HG03575 (cell line): ENCODE results near the gene CELF4.
"Not testable (repeated sequence)": the region's sequence is repeated elsewhere in the genome, so short reads cannot be mapped to it uniquely, and the experiment has no call there.

Experiments
- ATAC-seq: cut with Tn5 transposase; IDR thresholded peaks from one replicate; pipeline ENCODE4 v1.9.1; 2021; ENCODE audit not compliant: unreplicated experiment, insufficient number of reproducible peaks, low FRiP score; ENCODE audit errors: extremely low read depth

Gene CELF4

DNA sequence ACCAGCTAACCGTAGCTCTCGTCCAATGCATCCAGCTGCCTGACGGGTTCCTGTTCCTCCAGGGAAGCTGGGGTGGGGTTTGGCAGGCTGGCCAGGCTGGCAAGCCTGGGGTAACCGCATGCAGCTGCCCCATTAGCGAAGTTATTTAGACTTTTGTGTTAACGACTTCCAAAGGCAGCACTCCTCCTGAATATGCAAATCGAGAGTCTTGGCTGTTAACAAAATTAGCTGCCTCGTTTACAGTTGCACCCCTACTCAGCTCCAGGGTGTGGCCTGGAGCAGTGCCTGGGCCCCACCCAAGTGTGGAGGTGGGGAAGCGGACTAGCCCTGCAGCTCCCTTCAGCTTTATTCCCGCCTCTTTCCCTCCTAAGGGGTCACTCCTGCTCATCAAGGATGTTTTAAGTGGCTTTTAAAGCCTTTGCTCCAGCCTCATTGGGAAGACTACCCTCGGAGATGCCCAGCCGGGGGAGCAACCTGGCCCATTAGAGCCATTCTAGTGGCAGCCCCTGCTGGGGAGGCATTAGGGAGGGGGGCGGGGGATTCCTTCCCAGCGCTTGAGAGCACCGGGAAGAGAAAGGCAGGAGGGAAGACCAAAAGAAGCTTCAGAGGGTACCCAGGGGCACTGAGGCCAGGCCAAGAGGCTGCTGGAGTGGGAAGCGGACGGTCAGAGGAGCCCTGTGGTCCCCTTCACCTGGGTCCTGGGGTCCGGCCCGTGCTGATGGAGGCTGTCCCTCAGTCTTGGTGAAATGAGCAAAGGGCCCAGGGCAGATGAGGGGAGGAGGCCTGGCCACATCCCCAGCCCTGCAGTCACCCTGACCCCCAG is 204.1 kb downstream of the CELF4 start:
- no peak for ATAC-seq

DNA sequence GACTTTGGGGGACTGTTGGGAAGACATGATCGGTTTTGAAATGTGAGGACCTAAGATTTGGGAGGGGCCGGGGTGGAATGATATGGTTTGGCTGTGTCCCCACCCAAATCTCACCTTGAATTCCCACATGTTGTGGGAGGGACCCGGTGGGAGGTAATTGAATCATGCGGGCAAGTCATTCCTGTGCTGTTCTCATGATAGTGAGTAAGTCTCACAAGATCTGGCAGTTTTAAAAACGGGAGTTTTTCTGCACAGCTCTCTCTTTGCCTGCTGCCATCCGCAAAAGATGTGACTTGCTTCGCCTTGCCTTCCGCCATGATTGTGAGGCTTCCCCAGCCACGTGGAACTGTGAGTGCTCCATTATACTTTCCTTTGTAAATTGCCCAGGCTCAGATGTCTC is 207.5 kb downstream of the CELF4 start:
- not testable (repeated sequence) for ATAC-seq

DNA sequence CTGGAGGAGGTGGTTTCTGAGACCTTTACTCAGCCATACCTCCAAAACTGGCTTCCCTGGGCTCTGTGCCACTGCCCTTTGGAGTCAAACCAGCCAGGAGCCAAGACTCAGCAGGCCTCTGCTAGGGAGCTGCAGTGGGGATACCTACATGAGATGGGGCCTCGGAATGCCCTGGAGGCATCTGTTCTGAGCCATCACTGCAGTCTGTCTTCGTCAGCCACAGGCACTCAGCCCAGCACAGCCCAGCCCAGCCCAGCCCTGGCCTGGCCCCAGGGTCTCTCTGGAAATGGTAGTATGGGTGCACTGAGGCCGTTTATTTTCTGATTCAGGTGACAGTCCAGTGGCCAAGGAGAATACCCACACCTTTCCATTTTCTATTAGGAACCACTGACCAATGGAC is 209.8 kb downstream of the CELF4 start:
- ATAC-seq = no peak

DNA sequence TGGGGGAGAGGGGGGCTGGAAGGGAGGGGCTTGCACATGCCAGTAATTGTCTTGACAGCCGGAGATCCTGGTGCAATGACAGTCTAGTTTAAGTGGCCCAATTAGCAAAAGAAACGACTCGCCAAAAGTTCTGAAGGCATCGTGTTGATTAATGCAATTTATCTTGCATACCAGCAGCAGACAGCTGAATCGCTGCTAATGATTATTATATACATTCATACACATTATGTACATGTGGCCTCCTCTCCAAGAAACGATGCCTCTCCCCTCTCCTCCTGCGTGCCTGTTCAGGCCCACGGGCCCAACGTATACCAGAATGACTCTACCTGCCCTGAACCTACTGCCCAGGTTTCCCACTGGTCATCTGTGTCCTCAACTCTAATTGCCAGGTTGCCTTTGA is 214.5 kb downstream of the CELF4 start:
- no peak for ATAC-seq

DNA sequence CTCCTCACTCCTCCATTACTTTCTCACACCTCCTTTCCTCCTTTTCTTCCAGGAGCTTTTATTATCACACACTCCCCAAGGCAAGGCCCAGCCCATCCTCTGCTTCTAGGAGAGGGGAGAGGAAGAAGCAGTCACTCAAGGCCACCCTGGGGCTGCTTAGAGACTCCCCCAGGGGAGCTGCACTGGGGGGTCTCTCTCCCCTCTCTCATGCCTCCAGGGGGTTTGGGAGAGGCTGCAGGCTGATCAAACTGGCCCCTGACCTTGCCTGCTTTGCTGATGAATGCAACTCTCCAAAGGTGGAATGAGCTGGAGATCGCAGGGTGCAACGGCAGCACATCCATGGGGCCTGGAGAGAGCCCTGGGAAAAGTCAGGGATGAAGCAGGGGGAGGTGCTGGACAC is 216.9 kb downstream of the CELF4 start:
- ATAC-seq = no peak

DNA sequence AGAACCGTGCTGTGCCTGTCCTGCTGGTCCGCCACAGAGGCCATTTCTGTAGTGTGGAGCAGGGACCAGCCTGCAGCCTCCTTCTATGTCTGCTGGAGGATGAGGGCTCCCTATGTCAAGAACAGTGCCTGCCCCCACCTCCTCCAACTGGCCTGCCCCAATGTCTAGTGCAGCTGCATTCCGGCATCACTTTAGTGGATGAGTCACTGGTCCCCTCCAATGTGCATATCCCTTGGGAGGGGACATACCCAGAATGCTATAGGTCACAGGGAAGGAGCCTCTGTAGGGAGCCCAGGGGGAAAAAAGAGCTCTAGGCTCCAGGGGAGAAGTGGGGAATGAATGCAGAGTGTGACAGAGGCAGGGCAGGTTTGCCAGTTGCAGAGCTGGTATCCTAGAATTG is 219.6 kb downstream of the CELF4 start:
- ATAC-seq = no peak

DNA sequence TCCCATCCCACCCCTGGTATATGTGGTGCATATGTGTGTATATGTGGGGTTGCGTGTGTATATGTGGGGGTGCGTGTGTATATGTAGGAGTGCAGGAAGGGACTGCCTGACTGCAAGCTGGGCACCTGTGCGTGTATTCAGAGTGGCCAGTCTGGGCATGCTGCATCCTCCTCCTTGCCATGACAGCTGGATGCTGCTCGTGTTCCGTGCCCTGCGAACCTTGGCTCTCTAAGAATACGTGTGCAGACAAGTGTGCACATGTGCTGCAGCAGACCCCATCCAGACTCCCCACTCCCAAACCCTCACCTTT is 222.1 kb downstream of the CELF4 start:
- ATAC-seq = no peak

DNA sequence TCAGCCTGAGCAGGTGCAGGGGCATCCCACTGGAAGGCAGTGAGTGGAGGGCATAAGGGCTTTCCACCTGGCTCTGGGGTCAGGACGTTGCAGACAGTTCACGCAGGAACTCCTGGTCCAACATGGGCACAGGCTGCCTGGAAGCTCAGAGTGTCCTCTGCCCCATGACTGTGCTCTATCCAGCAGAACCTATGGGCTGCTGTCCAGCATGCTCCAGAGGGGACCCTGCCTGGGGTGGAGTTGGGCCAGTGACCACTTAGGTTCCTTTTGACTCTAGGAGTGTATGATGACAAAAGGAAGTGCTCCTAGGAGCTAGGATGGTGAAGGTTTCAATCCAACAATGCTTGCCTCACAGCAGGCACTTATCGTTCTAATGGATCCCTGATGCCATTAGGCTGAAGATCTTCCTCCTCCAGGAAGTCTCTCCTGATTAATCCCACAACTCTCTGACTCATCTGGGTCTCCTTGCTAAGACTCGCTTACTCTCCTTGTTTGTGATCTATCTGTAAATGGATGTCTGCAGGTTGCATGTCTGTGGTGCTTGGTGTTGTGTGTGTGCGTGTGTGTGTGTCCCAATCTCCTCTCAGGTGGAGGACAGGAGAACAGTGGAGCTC is 224.0 kb downstream of the CELF4 start:
- ATAC-seq = no peak

DNA sequence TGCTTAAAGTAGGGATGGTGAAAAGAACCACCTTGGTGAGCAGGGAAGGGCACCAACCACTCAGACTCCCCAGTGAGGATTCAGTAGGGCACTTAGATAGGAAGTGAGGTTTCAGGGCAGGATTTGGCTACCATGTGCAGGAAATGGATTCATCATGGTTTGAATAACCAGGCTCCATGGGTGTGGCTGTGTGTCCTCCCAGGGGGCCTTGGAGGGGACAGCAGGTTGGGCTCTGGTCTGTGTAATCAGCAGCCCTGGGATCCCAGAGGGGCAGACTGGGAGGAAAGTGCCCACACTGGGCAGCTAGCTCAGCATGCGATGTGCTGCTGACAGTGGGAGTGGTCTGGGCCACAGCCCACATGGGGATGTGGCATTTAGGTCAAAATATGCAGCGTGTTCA is 224.6 kb downstream of the CELF4 start:
- ATAC-seq = no peak

DNA sequence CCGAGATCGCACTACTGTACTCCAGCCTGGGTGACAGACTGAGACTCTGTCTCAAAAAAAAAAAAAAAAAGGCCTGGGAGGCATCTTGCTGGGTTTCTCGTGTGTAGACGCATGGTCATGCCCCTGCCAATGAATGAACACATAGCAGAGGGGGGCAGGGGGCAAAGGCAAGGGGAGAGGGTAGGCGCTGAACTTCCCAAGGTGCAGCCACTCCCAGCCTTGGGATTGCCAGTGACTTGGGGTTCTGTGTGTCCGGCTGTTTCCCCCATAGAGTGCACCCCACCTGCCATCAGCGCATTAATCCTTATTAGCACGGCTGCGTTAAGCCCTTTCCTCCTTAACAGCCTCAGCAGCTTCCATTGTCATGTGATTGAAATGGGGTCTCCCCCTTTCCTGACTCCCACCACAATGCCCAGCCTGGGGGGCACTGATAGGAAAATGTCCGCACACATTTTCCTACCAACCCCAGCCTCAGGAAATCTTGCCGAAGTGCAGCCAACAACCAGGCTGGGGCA is 225.8 kb downstream of the CELF4 start:
- no peak for ATAC-seq

DNA sequence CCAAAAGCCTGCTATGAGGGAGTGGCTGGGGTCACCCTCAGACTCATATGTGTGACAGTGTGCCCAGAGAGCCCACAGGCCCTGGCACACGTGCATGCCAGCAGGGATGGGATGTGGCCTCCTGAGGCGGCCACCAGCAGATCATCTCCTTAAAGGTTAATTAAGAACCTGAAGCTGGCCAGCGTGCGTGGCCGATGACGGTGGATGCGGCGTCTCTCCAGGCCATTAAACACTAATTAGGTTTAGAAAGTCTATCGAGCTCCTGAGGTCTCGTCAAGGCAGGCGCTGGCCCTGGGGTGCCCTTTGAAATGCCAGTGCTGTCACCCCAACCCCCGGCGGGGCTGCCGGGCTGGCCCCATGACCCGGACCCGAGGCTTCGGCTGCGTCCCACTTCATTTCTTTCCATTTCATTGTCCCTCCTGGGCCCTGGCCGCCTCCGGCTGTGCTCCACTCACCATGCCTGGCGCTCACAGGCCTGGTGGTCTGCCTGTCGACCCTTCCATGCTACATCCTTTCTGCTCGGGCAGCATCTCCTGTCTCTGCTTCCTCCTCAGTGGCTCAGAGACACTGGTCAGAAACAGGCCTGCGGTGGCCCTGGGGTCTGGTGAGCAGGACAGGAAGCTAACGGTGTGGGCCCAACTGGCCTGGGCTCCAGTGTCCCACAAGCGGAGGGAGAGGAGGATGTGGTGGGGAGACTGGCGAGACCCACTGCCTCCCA is 228.9 kb downstream of the CELF4 start:
- no peak for ATAC-seq

DNA sequence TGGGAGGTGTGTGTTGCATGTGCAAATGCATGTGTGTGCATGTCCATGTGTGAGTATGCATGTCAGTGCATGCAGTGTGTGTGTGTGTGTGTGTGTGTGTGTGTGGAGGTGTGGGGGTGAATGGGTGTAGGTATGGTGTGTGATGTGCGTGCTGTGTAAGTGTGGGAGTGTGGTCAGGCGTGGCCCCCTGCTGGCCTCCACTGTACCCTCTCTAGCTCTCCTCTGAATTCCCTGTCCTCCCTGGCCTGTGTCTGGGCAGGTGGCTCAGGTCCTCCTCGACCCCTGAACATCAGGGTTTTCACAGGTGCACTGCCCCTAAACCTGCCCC is 230.2 kb downstream of the CELF4 start:
- ATAC-seq = no peak

DNA sequence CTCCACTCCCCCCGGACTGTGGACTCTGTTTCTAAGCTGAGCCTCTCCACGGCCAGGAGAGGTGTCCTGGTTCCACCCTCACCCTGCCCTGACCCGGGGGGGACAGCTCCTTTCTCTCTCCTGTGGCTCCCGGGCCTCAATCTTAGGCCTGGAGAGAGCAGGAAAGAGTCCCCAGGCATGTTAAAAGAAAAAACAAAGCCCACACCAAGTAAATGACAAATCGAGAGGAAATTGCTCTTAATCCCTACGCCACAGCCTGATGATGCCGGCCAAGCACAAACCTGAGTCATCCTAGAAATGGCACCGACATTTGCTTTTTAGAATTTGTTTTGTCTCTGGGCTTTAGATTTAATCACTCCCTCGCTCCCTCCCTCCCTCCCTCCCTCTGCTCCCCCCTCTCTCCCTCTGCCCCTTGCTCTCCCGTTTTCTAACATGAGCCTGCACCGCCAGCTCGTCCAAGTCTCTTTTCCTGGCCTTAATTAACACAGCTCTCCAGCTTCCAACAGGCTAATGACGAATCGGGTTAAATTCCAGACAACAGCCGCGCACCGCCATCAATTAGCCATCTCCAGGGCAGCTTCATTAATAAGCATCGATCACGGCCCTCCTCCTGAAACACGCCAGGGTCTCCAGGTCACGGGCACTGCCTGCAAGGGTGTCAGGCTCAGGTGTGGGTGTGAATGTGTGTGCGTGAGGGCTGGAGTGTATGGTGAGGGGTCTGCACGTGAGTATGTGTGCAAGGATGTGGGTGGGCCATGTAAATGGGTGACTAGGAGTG is 230.8 kb downstream of the CELF4 start:
- ATAC-seq = no peak

DNA sequence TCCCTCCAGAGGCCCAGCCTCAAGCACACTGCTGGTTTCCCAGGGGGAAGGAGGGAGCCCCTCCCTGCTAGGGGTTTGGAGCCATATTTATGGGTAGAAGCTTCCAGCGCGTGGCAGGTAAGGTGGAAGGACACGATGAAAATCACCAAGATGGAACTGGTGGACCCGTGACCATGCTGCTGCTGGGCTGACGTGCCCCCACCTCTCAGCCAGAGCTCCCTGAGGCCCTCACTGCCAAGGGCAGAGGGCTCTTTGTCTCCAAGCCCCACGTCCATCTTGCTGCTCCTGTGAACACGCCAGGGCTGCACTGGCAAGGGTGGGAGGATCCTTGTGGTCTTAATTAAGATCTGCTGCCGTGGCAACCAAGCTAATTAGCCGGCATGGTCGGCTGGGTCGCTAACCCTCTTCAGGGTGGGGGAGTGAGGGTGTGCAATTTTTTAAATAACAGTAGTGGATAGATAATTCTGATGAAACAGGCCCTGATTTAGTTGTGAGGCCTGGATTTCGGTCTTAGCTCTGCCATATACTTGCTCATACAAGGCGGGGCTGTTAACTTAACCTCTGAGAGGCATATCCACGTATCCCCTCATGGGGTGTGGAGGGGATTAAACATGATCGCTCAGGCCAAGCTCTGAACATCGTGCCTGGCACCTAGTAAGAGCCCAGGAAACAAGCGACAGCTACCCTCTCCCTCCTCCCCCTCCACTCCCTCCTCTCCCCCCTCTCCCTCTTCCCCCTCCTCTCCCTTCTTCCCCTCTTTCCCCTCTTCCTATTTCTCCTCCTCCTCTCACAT is 232.8 kb downstream of the CELF4 start:
- ATAC-seq = no peak

DNA sequence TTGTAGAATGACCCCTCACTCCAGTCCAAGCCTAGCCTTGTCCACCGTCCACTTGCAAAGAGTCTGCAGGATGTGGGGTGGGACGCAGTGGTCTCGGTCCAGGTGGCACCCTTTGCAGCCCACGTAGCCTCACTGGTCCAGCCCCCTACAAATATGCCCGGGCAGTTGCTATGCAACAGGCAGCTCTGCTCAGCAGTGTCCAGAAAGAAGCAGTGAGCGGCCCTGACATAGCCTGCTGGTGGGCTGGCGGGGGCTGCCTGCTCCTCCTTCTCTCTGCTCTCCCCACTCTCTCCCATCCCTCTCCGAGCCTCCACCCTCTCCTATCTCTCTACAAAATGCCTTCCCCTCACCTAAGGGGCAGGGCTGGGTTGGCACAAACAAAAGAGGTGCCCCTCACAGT is 233.4 kb downstream of the CELF4 start:
- no peak for ATAC-seq

DNA sequence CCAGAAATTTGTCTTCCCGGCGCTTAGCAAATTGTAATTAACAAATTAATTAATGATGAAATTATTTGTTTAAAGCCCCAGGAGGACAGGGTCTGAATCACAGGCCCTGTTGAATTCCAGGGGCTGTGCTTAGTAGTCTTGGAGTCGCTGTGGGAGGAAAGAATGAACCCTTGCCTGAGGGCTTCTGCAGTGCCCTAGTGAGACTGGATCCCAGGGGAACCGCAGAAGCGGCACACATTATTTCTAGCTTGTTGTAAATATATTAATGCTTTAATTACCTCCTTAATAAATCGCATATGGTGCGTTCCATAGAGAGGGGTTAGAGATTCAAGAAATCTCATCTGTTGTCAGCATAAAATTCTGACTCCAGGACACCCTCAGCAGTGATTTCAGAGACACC is 235.4 kb downstream of the CELF4 start:
- ATAC-seq = no peak

DNA sequence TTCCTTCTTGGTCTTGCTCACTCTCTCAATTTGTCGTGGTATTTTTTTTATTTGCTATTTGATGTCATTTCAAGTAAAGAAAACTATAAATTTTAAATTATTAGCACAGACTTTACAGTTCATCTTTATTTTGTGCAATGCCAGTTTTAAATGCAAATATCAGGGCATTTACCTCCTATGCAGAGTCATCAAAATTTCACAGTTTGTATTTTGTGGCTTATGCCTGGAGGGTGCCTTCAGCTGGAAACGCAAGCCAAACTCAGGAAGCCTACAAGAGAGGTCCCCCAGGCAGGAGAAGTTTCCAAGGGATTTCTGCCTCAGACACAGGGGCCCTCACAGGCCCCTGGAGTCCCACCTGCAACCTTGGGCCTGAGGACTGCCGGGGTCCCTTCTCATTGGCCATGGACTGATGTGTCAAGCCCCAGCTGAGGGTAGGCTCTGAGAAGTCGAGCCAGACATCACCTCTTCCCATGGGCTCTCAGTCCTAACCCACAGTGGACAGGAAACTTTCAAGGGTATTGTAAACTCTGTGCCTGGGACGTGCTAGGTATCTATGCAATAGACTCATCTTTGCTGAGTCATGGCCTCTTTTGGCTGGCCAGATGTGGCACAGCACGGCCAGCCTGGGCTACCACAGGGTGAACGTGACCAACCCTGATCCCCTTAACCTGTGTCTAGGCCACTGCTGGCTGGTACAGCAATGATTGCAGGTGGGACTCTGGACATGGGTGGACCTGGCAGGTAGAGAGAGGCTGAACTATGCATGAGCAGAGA is 236.5 kb downstream of the CELF4 start:
- no peak for ATAC-seq

DNA sequence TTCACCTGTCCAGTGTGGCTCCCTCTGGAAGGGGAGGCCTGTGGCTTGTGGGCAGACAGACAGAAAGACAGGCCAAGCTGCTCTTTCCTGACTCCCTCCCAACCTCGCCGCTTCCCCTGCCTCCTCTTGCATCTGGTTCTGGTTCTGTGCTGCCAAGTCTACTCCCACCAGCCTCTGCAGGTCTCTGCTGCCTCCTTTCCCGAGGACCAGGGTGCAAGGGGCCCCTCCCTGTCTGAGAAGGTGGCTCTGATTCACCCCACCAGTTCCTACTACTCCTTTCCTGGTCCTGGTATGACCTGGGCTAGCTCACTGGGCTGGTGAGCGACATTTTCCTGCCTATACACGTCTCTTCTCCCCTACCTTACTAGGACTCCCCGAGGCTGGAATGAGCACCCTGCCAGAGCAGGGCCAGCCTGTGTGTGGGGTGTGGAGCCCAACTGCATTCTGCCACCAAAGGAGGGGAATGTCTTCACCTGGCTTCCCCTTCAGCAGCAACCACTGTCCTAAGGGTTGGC is 238.5 kb downstream of the CELF4 start:
- ATAC-seq = no peak
